ENCODE data around the gene TBATA. TPM values are rescaled to one million over a fixed set of nuclear protein-coding genes. Genes with fewer than 3 reads are reported as not detected.

Gene TBATA
- total and polyA plus RNA-seq, 10 donors = 0.45 to 2.9 (median 0.63) TPM; not detected in 2

DNA sequence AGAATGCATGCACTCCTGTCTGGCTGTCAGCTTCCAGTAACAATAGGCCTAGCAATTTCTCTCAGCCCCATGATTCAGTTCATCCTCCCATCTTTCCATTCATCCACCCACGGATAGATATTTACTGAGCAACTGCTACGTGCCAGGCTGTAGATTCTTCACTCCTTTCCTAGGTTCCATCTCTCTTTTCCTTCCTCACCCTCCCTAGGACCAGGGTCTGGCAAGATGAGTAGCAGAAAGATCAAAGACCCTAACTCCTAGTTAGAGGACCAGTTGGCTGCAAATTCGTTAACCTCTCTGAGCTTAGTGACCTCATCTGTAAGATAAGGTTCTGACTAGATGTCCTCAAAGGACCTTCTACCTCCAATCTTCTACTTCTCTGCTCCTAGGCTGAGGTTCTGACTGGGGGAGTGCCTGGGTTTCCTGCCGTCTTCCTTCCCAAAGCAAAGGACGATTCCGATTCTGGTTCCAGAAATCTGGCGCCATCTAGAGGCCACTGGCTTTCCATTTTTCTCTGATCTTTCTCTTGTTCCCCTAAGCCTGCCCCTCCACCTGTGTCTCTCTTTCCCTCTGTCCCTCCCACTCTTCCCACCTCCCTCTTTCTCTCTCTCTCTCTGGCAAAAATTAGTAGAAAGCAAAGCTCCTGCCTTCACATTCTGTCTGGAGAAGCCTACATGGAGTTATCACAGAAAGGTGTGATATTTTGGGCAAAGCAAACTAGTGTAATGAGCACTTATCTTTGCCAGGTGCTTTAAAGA lies 26.2 kb downstream of the TBATA start:
- Histone ChIP-seq H3K9me3 (no peaks in the 10 kb centered on the region), H3K4me1 (peaks cover 0 to 8% (median 0%) of the 10 kb centered on the region in 6 donors), H3K27ac (no peak overlapping the region), H3K4me3 (no peak overlapping the region), H3K36me3 (no peaks in the 10 kb centered on the region), H3K27me3 (replicated peaks in 1 of 7) (peaks cover 0 to 13% (median 0%) of the 10 kb centered on the region in 7 donors)
- 27 to 32% (median 30%) methylated on average over 6 to 7 of the region's 7 CpGs for WGBS, 5 donors
- DNase-seq = peak; percentile 75
- TF ChIP-seq, protein P1, sequence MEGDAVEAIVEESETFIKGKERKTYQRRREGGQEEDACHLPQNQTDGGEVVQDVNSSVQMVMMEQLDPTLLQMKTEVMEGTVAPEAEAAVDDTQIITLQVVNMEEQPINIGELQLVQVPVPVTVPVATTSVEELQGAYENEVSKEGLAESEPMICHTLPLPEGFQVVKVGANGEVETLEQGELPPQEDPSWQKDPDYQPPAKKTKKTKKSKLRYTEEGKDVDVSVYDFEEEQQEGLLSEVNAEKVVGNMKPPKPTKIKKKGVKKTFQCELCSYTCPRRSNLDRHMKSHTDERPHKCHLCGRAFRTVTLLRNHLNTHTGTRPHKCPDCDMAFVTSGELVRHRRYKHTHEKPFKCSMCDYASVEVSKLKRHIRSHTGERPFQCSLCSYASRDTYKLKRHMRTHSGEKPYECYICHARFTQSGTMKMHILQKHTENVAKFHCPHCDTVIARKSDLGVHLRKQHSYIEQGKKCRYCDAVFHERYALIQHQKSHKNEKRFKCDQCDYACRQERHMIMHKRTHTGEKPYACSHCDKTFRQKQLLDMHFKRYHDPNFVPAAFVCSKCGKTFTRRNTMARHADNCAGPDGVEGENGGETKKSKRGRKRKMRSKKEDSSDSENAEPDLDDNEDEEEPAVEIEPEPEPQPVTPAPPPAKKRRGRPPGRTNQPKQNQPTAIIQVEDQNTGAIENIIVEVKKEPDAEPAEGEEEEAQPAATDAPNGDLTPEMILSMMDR (IDR thresholded peaks at IDR 0.05 in 8 of 11, conservative IDR thresholded peaks at IDR 0.05 in 3 of 11) = peak; percentile 36 to 82 (median 70)
- TF ChIP-seq POLR2AphosphoS5 (IDR thresholded peaks at IDR 0.05) (no peak), POLR2A (IDR thresholded peaks at IDR 0.05) (no peak)
- intact Hi-C loops (cut with DNase I; ENCODE audit: low total_unique reads) = loop anchor here (2.0 to 5.0 kb wide), 2 partner anchors 208 to 297 kb away; no protein-coding TSS in a partner anchor

DNA sequence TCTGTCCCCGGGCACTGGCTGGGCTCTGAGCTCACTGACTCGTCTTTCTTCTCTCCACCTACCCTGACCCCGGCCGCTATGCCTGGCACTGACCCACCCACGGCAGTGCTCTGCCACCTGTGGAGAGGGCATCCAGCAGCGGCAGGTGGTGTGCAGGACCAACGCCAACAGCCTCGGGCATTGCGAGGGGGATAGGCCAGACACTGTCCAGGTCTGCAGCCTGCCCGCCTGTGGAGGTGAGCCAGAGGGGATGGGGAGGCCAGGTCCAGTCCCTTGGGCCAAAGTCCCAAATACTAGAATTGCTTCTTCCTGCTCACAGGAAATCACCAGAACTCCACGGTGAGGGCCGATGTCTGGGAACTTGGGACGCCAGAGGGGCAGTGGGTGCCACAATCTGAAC lies 27.3 kb downstream of the TBATA start:
- 86 to 90% (median 88%) methylated on average over 13 of the region's 13 CpGs for WGBS, 5 donors
- Histone ChIP-seq H3K27ac (no peak overlapping the region), H3K4me1 (peaks cover 0 to 8% (median 0%) of the 10 kb centered on the region in 6 donors), H3K9me3 (no peaks in the 10 kb centered on the region), H3K36me3 (no peaks in the 10 kb centered on the region), H3K27me3 (replicated peaks in 1 of 7) (peaks cover 0 to 13% (median 0%) of the 10 kb centered on the region in 7 donors), H3K4me3 (no peak overlapping the region)
- intact Hi-C loops (cut with DNase I; ENCODE audit: low total_unique reads) = loop anchor here (2.0 to 5.0 kb wide), 2 partner anchors 207 to 296 kb away; no protein-coding TSS in a partner anchor
- no peak for TF ChIP-seq POLR2A (IDR thresholded peaks at IDR 0.05)
- TF ChIP-seq, protein P1 (IDR thresholded peaks at IDR 0.05 in 8 of 11, conservative IDR thresholded peaks at IDR 0.05 in 3 of 11) = no peak
- no peak for TF ChIP-seq POLR2AphosphoS5 (IDR thresholded peaks at IDR 0.05)
- peak; percentile 75 for DNase-seq

GRCh38 chr10:70756700-70757360 lies 28.3 kb downstream of the TBATA start:
- peak; percentile 46 for DNase-seq
- Histone ChIP-seq H3K27ac (no peak overlapping the region), H3K4me3 (no peak overlapping the region), H3K9me3 (no peaks in the 10 kb centered on the region), H3K27me3 (replicated peaks in 1 of 7) (peaks cover 0 to 13% (median 0%) of the 10 kb centered on the region in 7 donors), H3K36me3 (no peaks in the 10 kb centered on the region), H3K4me1 (peaks cover 0 to 8% (median 0%) of the 10 kb centered on the region in 6 donors)
- no peak for TF ChIP-seq POLR2A (IDR thresholded peaks at IDR 0.05)
- TF ChIP-seq, protein P1 (IDR thresholded peaks at IDR 0.05 in 8 of 11, conservative IDR thresholded peaks at IDR 0.05 in 3 of 11) = no peak
- TF ChIP-seq POLR2AphosphoS5 (IDR thresholded peaks at IDR 0.05) = no peak
- 83 to 90% (median 85%) methylated on average over 8 of the region's 8 CpGs for WGBS, 5 donors
- intact Hi-C loops (cut with DNase I; ENCODE audit: low total_unique reads) = loop anchor here (5.0 kb wide), 1 partner anchor 295 kb away; no protein-coding TSS in a partner anchor

Data from spleen (tissue), 11 donors.